ENCODE data around the gene NT5DC4.

NT5DC4 gene

DNA sequence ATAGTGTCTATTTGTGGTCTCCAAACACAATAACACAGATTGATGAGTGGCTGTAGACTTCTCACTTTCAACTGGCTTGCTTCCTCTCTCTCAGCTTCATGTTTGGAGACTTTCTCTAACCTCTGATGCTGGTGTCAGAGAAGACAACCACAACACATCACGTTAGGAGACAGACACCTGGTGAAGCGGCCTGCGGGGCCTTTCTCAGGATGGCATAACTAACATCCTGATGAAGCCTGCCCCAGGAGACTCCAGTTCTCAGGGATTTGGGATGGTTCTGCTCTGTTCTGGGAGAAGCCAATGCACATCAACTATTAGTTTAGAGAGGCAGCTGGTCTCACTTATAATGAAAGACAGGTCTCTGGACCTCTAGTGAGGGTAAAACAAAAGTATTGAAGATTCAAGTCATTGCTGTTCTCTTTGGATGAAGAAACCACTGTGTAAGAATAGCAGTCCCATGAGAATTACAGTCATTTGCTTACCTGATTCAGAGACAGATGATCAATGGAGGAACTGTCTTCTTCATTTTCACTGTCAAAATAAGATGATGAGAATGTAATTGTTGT lies 61.5 kb downstream of the NT5DC4 start:
- no peak for DNase-seq (ENCODE audit: low read depth in 2 of 2, low spot score in 1 of 2)

DNA sequence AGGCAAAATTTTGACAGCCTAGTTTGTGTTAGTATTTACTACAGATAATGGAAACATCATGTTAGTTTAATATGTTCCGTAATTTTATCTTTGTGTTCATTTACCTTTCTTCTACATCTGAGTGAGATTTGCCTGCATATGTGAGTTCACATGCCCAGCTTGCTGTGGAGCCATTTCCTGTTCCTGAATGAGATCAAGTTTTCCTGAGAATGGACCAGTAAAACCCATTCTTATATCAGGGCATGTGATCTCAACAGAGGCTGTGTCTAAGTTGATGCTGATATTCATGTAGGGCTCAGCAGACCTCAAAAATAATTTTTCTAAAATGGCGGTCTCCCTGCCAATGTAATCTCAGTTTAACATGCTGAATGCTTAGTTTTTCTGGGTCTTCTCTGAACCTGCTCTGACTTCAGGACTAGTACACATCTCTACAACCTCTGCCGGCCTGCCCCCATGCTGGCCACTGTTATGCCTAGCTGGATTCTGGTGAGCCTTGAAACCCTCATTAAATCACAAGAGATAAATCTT lies 62.4 kb downstream of the NT5DC4 start:
- no peak for DNase-seq (ENCODE audit: low read depth in 2 of 2, low spot score in 1 of 2)

DNA sequence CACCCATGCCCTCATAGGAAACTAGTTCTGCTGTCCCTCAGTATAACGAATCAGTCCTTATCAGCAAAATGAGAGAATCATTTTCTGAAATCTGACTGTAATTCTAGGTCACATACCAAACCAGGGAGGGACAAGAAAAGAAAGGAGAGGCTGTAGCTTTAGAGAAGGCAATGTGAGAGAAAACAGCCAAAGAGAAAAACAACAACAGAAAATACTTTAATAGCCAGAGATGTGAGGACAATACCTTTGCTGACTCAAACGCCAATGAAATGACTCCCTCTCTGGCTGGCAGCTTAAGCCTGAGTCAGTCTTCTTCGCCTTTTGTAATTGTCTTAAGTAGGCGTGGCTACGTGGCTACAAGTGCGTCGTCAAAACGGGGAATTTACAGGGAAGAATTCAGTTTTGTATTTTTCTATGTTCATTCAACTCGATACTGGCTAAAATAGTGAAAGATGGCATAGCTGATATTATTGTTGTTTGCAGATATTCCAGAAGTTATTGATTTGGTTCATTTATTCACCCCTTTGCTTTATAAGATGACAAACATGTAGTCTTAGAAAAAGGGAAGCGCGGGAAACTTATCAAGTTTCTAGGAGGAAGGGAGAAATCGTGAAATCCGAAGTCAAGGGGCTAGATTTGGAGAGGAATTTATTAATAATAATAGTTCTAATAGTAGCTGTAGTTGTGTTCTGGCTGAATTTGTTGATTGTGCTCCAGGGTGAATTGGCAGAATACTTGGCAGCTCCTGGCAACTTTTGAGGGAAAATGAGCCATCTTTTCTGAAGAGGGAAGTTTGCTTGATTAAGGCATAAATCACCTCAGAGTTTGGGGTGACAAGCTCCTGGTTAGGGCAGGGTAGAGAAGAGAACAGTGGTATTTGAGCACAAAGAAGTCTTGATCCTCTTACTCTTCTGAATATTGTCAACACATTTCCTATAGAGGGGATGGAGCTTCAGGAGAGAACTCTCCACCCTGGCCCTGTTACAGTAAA lies 63.7 kb downstream of the NT5DC4 start, which contains the start of gene IL1A:
IL1A (minus strand) TSS at position 295 of the 991 bp plus-strand sequence. CDS start 723 bp downstream, outside the sequence.
- DNase-seq (ENCODE audit: low read depth in 2 of 2, low spot score in 1 of 2), result no peak

DNA sequence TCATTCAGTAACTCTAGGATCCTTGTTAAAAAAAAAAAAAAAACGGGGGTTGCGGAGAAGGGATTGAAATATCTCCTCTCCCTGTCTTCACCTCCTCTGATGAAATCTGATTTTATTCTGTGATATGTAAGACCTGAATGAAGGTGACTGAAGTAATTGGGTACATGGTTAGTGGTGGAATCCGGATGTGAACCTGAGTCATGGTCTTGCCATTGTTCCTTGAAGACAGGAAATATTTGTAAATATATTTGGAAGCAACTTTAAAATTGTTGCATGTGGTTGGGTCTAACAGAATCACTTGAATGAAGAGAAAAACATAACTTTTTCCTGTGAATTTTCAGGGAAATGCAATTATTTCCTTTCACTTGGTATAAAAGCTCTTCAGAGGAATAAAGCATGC lies 66.5 kb downstream of the NT5DC4 start:
- DNase-seq (ENCODE audit: low read depth in 2 of 2, low spot score in 1 of 2), result no peak

DNA sequence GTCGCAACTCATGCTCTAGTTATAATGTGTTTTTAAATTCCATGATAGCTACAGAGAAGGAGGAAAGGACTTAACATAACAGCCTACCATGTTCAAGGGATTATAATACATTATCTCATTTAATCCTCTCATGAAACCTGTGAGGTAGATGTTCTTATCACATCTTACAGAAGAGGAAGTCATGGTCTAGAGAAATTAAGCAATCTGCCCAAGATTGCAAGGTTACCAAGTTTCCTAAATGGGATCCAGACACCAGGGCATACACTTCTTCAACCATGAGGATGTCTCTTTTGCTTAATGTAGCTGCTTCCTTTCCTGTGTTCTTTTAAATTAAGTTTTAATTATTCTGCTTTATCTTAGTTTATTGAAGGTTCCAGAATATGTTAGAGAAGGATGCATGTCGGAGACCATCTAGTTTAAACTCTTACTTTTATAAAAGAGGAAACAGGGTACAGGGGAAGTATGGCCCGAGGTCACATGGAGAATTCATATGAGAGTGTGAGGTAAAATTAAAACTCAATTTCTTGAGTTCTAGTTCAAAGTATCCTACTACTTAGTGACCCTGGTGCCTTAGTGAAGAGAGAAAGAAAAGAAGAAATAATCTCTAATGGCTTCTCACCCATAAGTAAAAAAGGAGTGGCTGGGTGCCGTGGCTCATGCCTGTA lies 67.0 kb downstream of the NT5DC4 start:
- no peak for DNase-seq (ENCODE audit: low read depth in 2 of 2, low spot score in 1 of 2)

DNA sequence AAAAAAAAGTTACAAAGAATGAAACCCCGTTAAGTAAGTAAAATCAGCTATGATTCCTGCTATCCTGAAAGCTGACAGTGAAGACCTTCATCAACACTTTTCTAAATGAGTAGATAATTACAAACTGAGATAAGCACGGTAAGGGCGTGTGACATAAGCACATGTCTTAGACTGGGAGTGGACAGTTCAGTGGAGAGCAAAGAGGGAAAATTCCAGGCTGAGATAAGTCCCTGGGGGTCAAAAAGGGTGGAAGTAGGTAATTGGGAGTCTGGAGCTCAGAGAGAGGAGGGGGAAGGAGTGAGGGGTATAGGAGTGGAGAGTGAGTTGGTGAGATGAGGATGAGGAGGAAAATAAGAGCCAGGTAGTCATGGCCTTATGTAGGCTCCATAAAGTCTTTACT lies 67.8 kb downstream of the NT5DC4 start:
- DNase-seq (ENCODE audit: low read depth in 2 of 2, low spot score in 1 of 2), result no peak
